Mammary epithelial cell (primary cell): ENCODE results near the gene HCFC1.

ENCODE experiments used
- CTCF ChIP-seq, 2 donors: IDR thresholded peaks in 1 of 2; conservative IDR thresholded peaks in 1 of 2; 2 replicates each; pipeline ENCODE4 v1.5.1; 2011 to 2012; ENCODE audit warnings: inconsistent platforms in 2 of 2, low read length in 2 of 2, mild to moderate bottlenecking in 2 of 2, control low read depth in 1 of 2, low read depth in 1 of 2; ENCODE audit not compliant: insufficient read depth in 1 of 2; ENCODE audit errors: extremely low read depth in 1 of 2
- EZH2 ChIP-seq: IDR thresholded peaks from 2 replicates; pipeline ENCODE4 v1.6.1; 2012; ENCODE audit warnings: low read length, inconsistent platforms, borderline replicate concordance

DNA sequence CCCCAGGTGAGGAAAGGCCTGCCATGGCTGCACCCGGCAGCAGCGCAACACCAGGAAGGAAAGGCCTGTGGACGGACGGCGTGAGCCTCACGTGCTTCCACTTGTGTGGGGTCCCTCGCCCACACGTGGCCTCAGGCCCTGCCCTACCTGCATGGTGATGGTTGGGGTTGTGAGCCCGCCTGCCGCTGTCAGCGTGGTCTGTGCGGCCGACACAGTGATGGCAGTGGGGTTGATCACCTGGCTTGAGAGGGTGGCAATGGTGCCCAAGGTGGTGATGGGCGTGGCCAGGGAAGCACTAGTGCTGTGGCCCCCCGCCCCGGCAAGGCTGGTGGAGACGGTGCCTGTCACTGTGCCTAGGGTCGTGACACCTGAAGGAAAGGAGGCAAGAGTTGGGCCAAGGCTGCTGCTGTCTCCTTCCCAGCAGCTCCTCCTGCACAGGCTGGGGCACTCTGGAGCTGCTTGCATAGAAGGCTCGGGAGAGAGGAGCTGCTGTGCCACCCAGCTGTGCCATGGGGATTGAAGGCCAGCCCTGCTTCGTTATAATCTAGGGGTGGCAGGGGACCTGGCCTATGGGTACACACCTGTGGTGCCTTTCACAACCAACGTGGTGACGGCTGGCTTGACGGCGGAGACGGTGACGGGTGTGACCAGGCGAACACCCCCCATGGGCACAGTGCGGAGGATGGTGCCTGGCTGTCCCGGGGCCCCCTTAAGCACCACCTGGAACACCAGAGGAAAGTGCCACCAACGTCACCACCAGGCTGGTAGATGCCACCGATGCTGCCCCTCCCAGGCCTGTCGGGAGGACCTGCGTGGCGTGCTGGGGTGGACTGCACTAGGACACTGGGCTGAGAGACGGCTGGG lies 15.3 kb downstream of the HCFC1 start:
- TF ChIP-seq EZH2 (no peak), CTCF (conservative IDR thresholded peaks at IDR 0.05 in 1 of 2, IDR thresholded peaks at IDR 0.05 in 1 of 2; ENCODE audit: extremely low read depth in 1 of 2, insufficient read depth in 1 of 2, low read depth in 1 of 2, low read length in 2 of 2) (no peak)
